Esophagus mucosa (tissue), 1 donor: ENCODE data around the gene ACVR1B. TPM values are rescaled to one million over a fixed set of nuclear protein-coding genes. Genes with fewer than 3 reads are reported as not detected.
A peak's percentile ranks its signal among the peaks of the same experiment; 100 is the strongest.

ENCODE experiments used
- ATAC-seq: fragments of 200-7000 bp; cut with Tn5 transposase; one replicate; pipeline ENCODE4 v1.9.1; 2020
- total RNA-seq: library from RNA; stranded (reverse); gene quantifications from one replicate; pipeline ENCODE4 v1.2.4, GENCODE V29; 2023
- donor health status: DM: yes; HTN: yes; CAD: no.

Gene ACVR1B
- 19.2 TPM for total RNA-seq

DNA sequence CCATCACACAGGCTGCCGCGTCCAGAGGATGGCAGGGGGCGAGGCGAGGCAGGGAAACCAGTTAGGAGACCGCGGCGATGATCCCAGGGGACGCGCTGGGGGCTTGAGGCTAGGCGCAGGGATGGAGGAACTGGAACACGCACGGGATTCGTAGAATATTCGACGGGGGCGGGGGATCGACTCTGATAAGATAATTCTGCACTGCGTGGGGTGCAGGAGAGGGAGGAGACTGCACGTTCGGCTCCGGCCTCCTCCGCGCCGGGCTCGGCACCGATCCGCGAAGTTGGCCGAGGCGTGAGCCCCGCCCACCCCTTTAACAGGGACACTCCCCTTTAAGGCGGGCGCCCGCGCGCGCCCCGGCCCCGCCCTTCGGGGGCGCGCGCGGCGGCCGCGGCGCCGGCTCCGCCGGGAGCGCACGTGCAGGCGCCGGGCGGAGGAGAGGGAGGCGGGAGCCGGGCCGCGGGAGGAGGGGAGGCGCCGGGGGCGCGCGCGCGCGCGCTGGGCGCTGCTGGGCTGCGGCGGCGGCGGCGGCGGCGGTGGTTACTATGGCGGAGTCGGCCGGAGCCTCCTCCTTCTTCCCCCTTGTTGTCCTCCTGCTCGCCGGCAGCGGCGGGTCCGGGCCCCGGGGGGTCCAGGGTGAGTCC, at the start of gene ACVR1B:
Gene ACVR1B, plus strand, starts transcription at position 501 of the 644 bp plus-strand sequence. Its CDS starts 45 bp downstream, at position 546.
- peak; percentile 92 for ATAC-seq

DNA sequence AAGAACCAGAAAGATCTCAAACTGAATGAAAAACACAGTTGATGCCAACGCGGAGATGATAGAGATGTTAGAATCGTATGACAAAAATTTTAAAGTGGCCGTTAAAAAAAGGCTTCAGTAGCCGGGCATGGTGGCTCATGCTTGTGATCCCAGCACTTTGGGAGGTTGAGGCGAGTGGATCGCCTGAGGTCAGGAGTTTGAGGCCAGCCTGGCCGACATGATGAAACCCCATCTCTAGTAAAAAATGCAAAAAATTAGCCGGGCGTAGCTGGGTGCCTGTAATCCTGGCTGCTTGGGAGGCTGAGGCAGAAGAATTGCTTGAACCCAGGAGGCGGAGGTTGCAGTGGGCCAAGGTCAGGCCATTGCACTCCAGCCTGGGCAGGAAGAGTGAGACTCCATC, 49.6 kb upstream of the ACVR1B start:
- no peak for ATAC-seq

DNA sequence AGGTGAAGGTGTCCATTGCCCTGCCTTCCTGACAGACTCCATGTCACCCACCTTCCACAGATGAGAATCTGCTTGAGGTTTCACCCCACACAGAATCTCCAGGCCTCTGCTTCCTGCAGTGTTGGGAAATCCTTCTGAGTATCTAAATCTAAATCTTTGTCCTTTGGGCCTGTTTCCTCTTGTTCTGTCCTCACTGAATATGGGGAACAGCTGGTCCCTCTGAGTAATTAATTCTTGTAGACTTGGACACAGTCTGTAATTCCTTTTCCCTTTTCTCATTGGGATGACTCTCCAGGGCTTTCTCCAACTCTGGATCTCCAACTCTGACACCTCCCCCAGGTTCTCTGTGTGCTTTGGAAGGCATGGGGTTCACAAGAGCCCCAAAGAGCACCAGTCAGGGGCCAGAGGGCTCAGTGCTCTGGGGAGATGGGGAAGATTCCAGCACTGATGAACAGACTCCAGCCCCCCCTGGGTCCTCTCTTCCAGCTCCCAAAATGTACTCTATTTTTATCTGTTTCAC, 46.5 kb upstream of the ACVR1B start:
- ATAC-seq, result no peak

DNA sequence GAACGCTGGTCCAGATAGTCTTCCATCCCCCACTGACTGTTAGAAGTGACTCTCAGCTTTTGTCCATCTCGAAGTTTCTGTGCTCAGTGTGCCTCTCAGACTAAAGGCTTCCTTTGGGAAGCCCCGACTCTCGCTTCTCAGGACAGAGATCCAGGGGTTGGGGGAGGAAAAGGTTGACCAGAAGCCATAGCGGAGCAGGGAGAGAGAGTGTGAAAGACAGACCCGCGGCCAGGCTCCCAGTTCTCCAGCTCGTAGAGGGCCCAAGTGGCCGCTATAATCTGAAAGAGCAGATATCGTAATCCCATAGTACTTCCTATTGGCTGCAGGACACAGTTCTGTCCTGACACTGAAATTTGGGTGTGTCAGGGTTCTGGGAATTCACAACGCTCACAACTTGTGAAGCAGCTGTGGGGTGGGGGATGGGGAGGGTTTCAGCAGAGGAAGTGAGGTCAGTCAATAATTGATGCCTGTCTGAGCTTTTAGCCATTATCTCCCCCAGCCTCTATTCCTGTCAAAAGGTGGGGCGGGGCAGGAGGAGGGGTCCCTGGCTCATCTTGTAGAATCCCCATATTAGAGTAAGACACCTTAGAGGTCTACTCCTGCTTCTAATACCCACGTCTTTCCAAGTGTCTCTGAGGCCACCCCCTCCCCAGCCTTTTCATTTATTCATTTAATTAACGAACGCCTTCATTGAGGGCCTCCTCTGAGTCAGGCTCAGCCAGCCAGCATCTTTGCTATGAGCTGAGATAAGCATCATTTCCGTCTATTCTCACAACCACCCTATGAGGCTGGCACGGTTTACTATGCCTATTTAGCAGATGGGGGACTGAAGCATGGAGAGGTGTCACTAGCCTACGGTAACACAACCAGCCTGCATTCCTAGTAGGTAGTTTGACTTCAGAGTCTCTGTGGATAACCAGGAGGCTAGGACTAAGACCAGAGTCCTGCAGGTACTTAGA, 45.7 kb upstream of the ACVR1B start:
- ATAC-seq, result peak; percentile 19

DNA sequence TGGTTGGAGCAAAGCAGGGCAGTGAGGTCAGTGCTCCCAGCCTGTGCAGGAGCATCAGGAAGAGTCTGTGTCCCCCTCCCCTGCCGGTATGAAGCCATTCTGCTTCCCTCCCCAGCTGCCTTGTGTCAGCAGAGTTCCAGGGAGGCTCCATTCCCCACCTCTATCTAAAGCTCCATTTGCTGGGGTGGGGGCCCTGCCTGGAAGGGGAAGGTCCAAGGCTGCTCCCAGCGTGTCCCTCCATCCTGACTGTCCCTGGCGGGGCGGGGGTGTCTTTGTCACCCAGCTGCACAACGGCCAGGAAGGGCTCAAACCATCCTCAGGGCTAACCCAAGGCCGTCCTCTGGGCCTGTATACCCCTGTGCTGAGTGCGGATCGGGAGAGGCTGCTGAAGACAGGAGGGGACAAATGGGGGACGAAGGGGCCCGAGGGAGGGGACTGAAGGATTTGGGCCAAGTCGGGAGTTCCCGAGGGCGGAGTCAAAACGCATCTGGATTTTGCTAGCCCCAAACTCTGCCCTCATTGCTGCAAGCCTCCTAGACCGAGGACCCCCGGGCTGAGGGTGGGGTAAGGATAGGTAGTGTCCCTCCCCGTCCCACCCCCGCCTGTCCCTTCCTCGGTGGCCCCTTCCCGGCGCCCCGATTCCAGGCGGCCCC, 44.9 kb upstream of the ACVR1B start:
- no peak for ATAC-seq

DNA sequence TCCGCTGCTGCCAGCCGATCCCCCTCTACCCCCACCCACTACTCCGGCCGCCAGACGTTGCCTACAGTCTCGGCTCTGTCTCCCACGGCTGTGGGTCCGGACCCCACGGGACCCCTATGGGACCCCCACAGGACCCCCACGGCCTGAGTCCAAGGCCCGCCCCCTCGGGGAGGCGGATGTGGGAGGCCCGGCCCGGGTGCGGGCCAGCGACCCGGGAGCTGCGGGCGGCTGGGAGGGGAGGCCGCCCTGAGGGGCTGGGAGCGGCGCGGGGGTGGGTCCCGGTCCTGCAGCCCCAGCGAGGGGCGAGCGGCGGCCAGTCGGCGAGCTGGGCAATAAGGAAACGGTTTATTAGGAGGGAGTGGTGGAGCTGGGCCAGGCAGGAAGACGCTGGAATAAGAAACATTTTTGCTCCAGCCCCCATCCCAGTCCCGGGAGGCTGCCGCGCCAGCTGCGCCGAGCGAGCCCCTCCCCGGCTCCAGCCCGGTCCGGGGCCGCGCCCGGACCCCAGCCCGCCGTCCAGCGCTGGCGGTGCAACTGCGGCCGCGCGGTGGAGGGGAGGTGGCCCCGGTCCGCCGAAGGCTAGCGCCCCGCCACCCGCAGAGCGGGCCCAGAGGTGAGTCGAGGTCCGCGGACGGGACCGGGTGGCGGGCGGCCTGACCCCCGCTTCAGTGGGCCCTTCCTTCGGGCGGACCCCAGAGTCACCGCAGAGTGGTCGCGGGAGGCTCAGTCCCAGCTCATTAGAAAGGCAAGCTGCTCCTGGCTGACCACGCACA, 44.2 kb upstream of the ACVR1B start, which contains the start of gene ACVRL1:
Gene ACVRL1, plus strand, starts transcription at position 422 of the 773 bp plus-strand sequence. CDS start 4,971 bp downstream, outside the sequence.
- ATAC-seq, result peak; percentile 17

DNA sequence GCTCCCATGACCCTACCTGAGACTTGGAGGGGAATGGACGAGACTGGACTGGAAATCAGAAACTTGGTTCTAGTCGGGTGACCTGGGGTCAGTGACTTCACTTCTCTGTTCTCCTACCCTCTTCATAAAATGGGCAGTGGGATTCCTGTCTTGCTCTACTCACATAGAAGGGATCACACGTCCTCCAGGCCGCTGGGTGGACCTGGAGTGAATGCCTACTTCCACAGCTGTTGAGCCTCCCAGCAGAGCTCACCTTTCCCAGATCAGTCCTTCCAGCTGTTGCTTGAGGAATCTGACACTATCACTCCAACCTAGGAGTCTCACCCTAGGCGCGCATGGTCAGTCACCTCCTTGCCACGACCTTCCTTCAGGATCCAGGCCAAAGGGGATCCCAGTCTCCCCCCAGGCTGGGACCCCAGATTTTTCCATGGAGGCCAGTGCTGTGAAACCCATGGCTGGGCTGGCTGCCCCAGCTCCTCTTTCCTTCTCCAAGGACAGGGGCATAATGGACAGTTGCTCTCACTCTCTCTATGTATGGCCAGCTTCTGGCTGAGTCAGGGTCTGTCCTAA, 43.6 kb upstream of the ACVR1B start:
- no peak for ATAC-seq

DNA sequence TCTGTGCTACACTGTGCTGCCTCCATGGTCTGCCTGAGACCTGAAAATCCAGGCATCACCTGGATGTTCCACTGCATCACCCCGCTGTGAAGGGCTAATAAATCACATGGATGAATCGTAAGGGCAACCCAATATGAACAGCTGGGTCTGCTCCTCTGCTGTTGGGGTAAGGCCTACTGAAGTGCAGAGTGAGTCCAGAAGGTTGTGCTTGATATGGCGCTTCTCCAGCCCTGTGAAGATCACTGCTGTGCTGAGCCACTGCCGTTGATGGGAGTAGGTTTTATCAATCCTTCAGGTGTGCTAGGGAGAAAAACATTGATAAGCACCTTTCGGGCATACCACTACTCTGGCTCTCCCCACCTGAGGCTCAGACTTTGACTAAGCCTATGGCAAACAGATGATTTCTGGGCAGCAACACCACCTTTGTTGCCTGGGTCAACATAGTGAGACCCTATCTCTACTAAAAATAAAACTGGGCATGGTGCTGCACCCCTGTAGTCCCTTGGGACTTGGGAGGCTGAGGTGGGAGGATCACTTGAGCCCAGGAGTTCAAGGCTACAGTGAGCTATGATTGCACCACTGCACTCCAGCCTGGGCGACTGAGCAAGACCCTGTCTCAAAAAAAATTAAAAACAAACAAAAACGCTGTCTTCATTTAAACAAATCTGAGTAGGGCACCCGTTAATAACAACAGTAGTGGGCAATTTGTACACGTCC, 42.5 kb upstream of the ACVR1B start:
- no peak for ATAC-seq

DNA sequence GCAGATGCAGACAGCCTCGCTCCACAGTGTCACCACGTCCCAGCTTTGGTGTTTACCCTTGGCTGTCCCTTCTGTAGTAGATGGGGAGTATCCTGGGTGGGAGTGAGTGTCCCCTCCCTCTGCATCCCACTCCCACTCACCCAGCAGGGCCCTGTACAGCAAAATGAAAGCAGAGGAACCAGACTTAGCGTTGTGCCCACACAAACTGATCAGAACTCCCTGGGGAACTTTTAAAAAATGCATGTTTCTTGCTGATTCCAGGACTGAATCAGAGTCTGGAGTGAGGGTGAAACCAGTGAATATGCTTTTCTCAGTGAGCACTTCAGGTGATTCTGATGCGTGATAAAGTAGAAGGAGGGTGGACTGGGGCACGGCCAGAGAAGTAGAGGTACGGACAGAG, 41.3 kb upstream of the ACVR1B start:
- ATAC-seq, result no peak

DNA sequence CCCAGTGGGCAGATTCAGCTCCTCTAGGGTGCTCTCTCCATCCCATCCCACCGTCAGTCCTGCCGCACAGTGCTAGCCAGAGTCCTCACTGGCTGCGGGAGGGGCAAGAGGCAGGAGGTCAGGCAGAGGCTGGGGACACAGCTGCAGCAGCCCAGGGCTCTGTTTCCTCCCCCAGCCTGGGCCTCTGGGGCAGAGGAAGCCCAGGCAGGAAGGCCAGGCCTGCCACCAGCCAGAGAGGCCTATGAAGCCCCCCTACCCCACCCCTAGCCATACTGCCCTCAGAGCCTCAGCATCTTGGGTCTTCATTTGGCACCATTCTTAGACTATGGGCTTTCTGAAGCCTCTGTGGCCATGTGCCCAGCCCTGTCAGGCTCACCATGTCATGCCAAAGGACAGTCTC, 40.8 kb upstream of the ACVR1B start:
- ATAC-seq, result no peak

DNA sequence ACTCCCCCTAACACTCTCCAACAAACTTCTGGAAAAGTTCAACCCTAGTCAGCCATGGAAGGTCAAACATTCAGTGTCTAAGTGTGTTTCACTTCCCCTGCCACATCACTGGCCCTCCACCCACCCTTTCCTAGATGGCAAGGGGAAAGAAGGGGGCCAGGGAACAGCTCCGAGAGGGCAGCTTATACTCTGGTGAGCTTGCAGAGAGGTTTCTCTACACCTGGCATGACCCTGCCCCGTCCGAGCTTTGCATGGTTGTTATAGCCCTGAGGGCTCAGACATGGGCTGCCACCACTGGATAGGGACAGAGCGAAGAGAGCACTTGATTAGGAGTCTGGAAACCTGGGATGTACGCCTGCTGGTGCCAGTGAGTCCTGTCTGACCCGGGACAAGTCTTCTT, 40.2 kb upstream of the ACVR1B start:
- ATAC-seq, result no peak

DNA sequence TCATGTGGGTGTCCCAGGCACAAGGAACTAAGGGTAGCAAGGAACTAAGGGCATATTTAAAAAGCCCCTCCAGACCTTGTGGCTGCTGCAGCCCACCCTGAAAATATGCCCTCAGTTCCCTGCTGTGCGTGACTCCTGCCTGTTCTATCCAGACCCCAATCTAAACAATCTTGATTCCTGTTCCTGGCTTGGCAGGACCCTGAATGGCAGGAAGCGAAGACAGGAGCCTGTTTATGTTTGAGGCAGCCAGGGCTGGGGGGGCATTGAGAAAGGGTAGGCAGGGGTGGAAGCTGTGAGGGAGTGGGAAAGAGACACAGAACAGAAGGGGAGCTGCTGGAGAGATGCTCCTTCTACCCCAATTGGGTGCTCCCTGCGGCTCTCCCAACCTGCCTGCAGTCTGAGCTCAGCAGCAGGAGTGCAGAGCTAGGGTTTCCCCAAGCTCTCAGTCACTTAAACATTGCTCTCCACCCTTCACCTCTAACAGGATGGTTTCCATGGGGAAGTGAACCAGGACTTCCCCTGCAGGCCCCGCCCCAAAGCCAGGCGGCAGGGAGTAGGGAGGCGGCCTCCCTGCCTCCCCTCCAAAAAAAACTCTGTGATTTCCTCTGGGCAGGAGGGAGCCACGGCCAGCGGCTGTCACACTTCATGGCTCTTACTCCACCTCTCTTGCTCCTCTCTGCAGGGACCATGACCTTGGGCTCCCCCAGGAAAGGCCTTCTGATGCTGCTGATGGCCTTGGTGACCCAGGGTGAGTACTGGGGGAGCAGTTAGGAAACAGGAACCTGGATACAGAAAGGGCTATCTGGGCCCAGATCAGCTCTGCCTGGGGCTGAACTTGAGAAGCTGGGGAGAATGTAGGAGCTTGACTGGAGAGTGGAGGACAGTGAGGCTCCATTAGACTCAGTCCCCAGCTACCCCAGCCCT, 39.4 kb upstream of the ACVR1B start:
- peak; percentile 18 for ATAC-seq

DNA sequence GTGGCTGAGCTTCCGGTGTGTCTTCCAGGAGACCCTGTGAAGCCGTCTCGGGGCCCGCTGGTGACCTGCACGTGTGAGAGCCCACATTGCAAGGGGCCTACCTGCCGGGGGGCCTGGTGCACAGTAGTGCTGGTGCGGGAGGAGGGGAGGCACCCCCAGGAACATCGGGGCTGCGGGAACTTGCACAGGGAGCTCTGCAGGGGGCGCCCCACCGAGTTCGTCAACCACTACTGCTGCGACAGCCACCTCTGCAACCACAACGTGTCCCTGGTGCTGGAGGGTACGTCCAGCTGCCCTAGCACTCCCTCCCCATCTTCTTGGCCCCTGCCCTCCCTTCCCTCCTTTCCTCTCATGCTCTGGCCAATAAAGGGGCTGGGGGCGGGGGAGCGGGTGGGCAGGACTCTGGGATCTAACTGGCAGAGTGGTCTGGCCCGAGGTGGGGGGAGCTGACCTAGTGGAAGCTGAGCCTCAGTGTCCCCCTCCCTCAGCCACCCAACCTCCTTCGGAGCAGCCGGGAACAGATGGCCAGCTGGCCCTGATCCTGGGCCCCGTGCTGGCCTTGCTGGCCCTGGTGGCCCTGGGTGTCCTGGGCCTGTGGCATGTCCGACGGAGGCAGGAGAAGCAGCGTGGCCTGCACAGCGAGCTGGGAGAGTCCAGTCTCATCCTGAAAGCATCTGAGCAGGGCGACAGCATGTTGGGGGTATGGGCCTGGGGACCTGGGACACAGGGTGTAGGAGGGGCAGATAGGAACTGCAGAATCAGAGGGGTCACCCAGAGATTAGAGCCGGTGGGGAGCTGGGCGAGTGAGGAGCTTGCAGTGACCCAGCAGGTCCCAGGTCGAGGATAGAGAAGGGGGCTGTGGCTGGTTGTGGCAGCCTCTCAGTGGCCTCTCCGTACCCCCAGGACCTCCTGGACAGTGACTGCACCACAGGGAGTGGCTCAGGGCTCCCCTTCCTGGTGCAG, 38.1 kb upstream of the ACVR1B start:
- ATAC-seq, result no peak

DNA sequence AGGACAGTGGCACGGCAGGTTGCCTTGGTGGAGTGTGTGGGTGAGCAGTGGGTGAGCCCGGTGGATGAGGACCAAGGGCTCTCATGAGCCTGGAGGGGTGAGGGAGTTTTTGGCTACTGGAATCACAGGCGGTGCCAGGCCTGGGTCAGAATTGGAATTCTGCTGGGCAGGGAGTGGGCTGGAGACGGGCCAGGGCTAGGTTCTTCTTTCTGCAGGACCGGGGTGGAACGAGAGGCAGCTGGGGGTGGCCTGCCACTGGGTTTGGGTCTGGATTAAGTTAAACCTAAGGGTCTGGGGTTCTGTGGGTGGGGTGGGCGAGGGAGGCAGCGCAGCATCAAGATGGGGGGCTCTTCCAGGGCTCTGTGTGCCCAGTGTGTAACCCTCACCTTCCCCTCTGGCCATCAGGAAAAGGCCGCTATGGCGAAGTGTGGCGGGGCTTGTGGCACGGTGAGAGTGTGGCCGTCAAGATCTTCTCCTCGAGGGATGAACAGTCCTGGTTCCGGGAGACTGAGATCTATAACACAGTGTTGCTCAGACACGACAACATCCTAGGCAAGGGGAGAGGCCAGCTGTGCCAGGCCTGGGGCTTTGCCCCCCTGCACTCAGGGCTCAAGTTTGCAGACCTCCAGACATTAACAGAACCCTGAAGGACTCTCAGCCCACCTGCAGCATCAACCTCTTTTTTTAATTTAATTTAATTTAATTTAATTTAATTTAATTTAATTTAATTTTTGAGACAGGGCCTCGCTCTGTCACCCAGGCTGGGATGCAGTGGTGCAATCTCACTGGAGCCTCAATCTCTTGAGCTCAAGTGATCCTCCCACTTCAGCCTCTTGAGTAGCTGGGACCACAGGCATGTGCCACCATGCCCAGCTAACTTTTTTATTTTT, 37.2 kb upstream of the ACVR1B start:
- no peak for ATAC-seq

DNA sequence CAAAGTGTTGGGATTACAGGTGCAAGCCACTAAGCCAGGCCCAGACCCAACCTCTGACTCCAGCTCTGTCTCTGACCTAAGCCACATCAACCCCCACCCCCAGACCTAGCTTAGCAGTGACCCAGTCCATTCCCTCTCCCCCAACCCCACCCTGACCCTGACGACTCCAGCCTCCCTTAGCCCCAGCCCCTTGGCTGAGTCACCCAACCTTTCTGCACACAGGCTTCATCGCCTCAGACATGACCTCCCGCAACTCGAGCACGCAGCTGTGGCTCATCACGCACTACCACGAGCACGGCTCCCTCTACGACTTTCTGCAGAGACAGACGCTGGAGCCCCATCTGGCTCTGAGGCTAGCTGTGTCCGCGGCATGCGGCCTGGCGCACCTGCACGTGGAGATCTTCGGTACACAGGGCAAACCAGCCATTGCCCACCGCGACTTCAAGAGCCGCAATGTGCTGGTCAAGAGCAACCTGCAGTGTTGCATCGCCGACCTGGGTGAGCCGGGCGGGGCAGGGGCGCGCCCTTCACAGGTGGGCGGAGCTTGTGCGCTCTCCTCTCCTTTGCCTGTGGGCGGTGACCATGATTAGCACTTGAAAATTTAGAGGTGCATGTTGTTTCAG, 36.4 kb upstream of the ACVR1B start:
- ATAC-seq, result no peak

DNA sequence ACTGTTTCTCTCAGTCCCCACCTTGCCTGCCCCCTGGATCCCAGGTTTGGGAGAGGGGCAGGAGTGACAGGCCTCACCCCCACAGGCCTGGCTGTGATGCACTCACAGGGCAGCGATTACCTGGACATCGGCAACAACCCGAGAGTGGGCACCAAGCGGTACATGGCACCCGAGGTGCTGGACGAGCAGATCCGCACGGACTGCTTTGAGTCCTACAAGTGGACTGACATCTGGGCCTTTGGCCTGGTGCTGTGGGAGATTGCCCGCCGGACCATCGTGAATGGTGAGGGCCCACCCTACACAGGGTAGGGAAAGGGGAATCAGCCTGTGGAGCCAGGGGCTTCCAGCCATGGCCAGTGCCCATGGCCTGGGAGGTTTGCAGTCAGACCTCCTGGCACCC, 35.5 kb upstream of the ACVR1B start:
- ATAC-seq, result no peak

DNA sequence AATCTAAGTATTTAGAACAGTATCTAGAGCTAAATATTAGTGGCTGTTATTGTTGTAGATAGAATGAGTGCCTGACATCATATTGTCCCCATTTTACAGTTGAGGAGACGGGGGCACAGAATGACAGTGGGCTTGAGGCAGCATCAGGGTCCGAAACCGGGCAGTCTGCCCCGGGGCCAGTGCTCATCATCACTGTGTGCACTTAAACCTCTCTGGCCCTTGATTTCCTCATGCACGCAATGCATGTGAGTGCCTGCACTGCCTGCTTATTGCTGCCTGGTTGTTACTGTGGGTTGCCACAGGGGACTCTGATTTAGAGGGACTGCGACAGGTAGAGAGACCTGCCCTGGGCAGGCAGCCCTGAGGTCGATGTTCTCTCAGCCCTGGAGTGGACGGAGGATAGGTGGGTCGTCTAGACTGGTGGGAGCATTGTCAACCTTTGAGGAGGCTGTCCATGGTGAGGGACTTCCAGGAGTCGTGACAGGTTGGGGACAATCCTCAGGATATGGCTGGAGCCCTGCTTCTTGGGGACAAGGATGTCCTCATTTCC, 34.4 kb upstream of the ACVR1B start:
- no peak for ATAC-seq
